ENCODE results near the gene IFT27.

DNA sequence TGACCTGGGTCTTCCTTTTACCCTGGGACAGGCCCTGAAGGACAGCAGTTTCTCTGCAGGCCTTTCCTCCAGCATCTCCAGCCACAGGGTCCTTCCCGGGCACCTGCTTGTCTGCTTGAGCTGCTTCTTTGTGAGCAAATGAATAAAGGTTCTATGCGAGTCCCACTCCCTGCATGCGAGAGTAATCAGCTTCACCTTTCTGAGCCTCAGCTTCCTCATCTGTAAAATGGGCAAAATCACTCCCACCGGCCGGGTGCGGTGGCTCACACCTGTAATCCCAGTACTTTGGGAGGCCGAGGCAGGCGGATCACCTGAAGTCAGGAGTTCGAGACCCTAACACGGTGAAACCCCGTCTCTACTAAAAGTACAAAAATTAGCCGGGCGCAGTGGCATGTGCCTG lies 31.1 kb downstream of the IFT27 start:
- TF ChIP-seq, protein P1, sequence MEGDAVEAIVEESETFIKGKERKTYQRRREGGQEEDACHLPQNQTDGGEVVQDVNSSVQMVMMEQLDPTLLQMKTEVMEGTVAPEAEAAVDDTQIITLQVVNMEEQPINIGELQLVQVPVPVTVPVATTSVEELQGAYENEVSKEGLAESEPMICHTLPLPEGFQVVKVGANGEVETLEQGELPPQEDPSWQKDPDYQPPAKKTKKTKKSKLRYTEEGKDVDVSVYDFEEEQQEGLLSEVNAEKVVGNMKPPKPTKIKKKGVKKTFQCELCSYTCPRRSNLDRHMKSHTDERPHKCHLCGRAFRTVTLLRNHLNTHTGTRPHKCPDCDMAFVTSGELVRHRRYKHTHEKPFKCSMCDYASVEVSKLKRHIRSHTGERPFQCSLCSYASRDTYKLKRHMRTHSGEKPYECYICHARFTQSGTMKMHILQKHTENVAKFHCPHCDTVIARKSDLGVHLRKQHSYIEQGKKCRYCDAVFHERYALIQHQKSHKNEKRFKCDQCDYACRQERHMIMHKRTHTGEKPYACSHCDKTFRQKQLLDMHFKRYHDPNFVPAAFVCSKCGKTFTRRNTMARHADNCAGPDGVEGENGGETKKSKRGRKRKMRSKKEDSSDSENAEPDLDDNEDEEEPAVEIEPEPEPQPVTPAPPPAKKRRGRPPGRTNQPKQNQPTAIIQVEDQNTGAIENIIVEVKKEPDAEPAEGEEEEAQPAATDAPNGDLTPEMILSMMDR (IDR thresholded peaks at IDR 0.05): no peak
- TF ChIP-seq POLR2A (IDR thresholded peaks at IDR 0.05): no peak
